Cardiac fibroblast (primary cell): Measurements from ENCODE around the gene PXN.
A peak's percentile ranks its signal among the peaks of the same experiment; 100 is the strongest.
"Not testable (repeated sequence)": the region's sequence is repeated elsewhere in the genome, so short reads cannot be mapped to it uniquely, and the experiment has no call there.

Experiments
- DNase-seq, 2 donors: peaks; one replicate each; pipeline versions ENCODE4 v3.0.0 to v3.0.0-alpha.2; 2010; ENCODE audit warnings: low read depth in 2 of 2
- H3K4me3 ChIP-seq, 2 donors: replicated peaks in 1 of 2; 1 replicate in 1 of 2; 2 replicates in 1 of 2; pipeline ENCODE4 v1.5.1; 2011; ENCODE audit warnings: low read depth in 2 of 2, low read length in 2 of 2, mild to moderate bottlenecking in 2 of 2, moderate library complexity in 1 of 2
- TF ChIP-seq, protein P1 (sequence below): IDR thresholded peaks from one replicate; pipeline ENCODE4 v1.5.1; 2011; ENCODE audit warnings: low read depth, mild to moderate bottlenecking, low read length, inconsistent platforms

PXN gene

DNA sequence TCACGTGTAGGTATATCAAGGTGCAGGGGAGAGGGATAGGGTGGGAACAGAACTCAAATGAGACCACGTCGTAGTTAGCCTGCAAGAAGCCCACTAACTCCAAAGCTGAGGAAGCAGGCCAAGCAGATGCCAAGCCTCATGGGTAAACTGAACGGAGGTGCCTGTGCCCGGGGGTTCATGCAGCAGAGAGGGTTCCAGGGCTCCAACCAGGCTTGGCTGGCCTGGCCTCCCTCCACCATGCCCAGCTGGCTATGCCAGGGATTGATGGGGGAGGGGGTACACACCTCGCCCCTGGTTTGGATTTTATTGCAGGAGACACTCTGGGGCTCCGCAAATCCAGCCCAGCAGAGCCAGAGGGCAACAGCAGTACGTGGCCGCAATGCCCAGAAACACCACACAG, 27.3 kb downstream of the PXN start:
- TF ChIP-seq, protein P1, sequence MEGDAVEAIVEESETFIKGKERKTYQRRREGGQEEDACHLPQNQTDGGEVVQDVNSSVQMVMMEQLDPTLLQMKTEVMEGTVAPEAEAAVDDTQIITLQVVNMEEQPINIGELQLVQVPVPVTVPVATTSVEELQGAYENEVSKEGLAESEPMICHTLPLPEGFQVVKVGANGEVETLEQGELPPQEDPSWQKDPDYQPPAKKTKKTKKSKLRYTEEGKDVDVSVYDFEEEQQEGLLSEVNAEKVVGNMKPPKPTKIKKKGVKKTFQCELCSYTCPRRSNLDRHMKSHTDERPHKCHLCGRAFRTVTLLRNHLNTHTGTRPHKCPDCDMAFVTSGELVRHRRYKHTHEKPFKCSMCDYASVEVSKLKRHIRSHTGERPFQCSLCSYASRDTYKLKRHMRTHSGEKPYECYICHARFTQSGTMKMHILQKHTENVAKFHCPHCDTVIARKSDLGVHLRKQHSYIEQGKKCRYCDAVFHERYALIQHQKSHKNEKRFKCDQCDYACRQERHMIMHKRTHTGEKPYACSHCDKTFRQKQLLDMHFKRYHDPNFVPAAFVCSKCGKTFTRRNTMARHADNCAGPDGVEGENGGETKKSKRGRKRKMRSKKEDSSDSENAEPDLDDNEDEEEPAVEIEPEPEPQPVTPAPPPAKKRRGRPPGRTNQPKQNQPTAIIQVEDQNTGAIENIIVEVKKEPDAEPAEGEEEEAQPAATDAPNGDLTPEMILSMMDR = no peak
- no peak overlapping the region for H3K4me3 ChIP-seq
- no peak for DNase-seq

DNA sequence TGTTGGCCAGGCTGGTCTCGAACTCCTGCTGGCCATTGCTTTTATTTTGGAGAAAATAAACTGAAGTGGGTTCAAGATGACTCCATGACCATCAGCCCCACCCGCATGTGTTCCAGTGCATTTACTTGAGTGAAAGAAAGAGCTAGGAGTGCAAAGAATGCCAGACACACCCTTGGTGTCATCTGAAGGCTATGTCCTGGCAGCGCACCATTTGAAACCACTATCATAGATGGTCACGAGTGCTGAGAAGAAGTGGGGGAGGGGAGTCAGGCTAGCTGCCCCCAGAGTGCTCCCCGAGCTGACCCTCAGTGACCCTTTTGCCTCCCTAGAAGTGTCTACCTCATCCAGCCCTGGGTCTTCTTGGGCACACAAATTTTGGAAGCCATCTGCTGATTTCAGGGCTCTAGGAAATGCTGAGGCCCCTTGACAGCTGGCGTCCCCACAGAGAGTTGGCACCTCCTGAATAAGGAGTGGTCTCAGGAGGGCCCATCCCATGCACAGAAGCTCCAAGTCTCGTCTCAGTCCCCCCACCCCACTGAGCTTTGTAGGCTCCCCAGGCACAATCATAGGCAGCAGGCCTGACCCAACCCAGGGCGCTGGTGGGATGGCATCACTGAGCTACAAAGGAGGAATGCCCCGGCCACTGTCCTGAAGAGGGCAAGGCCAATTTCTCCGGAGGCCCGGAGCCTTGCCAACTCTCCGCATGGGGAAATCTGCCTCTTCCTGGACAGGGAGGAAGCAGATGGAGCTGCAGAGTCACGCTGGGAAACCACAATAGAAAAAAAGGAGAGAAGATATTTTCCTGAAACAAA, 28.0 kb downstream of the PXN start:
- TF ChIP-seq, protein P1 = no peak
- peak overlapping the region in 1 of 2 donors; percentile 11 for H3K4me3 ChIP-seq
- peak; percentile 86 to 90 for DNase-seq

DNA sequence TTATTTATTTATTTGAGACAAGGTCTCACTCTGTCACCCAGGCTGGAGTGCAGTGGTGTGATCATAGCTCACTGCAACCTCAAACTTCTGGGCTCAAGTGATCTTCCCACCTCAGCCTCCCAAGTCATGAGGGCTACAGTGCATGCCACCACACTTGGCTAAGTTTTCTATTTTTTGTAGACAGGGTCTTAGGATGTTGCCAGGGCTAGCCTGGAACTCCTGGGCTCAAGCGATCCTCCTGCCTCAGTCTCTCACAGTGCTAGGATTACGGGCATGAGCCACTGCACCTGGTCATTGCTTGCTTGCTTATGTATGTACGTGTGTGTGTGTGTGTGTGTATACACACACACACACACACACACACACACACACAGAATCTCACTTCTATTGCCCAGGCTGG, 28.7 kb downstream of the PXN start:
- not testable (repeated sequence) for DNase-seq, H3K4me3 ChIP-seq

DNA sequence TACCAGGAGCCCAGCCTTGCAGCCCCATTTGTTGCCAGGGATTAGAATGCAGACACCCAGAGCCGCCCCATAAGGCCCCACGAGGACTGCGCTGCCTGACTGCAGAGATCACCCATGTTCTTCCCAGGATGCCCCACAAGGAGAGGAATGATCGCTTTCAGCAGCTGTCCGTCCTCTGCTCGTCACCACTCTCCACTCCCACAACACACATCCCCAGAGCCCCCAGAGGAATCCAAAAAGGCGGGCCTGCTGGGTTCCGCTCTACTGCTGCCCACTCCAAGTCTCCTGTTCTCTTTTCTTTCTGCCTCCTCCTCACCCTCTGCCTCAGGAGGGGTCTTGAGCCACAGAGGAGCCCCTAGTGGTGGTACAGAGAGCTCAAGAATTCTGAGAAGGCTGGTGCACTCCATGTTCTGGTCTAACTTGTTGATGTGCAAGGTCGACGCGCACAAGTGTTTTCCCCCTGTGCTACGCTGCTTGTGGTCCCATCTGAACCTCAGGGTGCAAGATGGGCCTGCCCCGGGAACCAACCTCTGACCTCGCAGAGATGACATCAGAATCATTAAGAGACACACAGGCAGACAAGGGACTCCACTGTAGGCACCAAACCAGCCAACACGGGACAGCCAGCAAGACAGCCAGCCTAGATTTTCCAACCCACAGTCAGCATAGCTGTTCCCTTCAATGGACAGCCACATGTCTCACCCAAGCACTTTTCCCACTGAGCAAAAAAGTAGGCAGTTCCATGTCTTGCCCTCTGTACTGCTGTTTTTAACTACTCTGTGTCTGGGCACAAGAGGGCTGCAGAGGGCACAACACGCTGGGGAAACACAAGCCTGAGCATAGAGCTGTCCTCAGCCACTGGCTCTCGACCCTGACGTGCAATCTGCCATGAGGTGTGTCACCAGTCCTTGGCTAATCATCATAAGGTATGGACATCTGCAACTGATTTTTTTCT, 29.9 kb downstream of the PXN start:
- DNase-seq = peak in 1 of 2 donors; percentile 60
- peak overlapping the region in 1 of 2 donors; percentile 14 for H3K4me3 ChIP-seq
- TF ChIP-seq, protein P1 = peak; percentile 40

DNA sequence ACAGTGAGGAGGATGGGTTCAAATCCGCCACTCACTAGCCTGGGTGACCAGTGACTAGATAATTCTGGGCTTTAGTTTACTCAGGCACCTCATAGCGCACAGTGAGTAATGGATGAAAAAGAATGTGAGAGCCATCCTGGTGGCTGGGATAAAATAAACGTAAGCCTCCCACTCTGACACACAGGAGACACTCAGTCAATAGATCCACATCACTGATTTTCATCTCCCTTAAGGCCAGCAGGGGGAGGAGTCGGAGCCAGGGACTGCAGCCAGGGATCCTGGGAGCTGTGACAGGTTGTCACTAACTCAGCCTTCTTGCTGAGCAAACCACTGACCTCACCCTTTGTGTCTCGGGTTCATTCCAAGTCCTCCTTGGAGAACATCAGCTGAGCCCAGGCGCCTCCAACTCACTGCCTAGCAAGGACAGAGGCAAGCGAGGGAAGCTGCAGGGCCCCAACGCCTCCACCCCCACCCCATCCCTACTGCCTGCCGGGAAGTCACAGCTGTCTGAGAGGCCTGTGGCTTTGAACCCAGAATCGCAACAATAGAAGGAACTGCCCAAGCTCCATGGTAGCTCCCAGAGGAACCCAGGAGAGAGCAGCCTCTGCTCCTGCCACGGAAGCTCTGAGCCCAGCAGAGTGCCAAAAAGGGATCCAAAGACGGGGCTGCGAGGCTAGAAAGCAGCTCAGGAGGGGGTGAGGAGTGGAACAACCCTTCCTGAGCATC, 30.7 kb downstream of the PXN start:
- H3K4me3 ChIP-seq = peak overlapping the region in 1 of 2 donors; percentile 14
- peak; percentile 96 to 99 for DNase-seq
- TF ChIP-seq, protein P1 = peak; percentile 39

DNA sequence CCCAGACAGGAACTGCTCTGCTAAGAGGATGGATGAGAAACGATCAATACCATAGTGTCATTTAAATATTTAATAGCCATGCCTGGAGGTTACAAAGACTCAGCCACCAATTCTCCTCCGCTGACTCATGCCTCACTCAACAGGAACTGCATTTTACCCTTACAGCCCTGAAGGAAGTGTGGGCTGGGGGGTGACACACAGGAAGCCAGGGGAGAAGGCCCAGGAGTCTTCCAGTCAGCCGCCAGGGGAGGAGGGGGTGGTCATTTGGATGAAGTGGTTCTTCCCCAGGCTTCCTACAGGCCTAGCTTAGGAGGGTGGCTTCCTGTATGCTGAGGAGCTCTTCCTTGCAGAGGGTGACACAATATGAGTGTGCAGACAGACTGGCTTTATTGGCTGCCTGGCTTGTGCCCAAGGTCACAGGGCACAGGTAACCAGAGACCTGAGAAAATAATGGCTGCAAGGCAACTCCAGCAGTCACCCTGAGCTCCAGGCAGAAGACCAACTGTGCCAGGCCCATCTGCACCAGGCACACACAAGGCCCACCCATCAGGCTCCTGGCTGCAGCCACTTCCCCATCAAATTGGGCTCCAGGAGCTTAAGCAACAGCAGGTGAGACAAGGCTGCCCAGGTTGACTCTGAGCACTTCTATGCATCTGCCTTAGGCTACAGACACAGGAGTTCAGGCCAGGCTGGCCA, 34.1 kb downstream of the PXN start:
- TF ChIP-seq, protein P1 = peak; percentile 52
- H3K4me3 ChIP-seq = peak overlapping the region in 1 of 2 donors; percentile 35
- DNase-seq = peak; percentile 84 to 97
